ENCODE data around the gene WFS1. TPM values are rescaled to one million over a fixed set of nuclear protein-coding genes. Genes with fewer than 3 reads are reported as not detected.
A peak's percentile ranks its signal among the peaks of the same experiment; 100 is the strongest.

WFS1 gene
- polyA plus RNA-seq, 4 donors, result 22.9 to 29.4 (median 27.2) TPM

DNA sequence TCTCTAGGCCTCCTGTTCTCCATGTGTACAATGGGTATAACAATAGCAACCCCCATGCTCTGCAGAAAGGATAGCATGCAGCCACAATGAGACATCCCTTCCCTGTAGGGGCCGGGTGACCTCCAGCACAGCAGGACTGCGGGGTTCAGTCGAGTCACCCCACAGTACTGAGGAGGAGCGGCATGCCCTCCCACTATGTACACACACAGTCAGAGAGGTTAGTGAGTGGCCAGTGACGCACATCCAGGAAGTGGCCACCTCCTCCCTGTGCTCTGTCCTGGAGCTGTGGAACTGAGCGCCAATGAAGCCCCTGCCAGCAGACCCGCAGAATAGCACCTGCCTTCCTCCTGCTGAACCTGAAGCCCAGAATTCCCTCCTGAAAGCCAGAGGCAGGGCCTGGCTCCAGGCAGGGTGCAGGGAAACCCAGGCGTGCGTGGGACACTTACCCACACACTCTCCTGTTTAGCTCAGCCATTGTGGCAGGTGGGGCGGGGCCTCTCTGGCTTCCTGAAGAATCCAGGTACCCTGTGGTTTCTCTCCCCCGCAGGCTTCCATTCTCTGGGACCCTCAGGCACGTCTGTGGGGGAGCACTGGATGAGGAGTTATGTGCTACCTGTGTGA, 50.0 kb downstream of the WFS1 start:
- no peak for DNase-seq (ENCODE audit: low read depth in 4 of 4, low spot score in 3 of 4)

DNA sequence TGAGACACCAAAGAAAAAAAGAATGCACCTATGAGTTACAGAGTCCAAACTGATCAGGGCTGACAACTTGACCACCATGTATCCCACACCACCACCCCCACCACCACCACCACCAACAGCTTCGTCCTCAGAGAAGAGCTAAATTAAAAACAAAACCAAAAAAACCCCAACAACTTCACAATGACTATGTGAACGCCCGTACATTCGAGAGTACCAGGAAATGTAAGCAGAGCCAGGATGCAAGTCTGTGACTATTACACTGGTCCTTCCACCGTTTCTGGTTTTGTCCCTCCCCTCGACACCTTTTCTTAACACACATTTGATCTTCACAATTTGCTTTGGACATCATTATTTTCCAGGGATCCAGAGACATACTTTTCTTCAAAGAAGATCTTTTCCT, 51.0 kb downstream of the WFS1 start:
- no peak for DNase-seq (ENCODE audit: low read depth in 4 of 4, low spot score in 3 of 4)

DNA sequence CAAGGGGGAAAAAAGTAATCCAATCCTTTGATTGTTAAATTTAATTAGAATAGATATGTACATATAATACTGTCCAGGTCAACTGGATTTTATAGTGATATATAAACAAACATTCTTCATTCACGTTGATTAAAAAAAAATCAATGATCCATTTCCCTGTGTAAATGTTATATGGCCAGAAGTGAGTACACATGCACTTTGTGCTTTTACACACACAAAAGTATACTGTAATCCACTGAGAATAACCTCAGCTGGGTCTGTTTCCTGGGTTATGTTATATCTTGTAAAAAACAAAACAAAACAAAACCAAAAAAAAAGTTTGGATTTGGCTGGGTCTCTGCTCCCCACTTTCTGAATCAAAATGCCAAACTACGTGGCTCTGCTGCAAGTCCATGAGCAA, 51.7 kb downstream of the WFS1 start:
- no peak for DNase-seq (ENCODE audit: low read depth in 4 of 4, low spot score in 3 of 4)

DNA sequence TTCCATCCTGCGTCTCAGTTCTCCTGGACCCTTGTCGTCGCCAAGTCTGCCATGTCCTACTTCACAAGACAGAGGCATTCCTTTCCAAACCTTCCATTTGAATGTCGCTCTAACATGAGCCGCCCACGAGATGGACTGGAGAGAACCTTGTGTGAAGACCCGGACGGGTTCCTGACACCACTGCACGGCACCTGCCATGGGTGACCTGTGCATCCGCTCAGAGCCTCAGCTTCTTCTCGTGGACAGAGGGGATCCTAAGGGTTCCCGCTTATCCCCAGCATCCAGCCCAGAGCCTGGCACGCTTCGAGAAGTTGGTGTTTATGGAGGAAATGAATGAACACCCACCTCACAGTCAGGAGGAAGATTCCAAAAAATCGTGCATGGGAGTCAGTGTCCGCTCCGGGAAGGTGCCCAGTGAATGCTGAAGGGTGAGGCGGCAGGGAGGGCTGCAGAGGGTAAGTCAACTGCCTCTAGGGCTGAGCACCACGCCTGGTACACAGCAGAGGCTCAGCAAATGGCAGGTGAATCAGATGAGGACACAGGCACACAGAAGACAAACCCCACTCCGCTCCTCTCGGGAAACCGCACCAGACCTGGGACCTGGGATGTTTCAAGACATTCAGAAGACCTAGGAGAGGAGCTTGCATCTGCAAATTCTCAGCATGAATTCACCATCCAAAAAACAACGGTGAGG, 52.6 kb downstream of the WFS1 start:
- no peak for DNase-seq (ENCODE audit: low read depth in 4 of 4, low spot score in 3 of 4)

DNA sequence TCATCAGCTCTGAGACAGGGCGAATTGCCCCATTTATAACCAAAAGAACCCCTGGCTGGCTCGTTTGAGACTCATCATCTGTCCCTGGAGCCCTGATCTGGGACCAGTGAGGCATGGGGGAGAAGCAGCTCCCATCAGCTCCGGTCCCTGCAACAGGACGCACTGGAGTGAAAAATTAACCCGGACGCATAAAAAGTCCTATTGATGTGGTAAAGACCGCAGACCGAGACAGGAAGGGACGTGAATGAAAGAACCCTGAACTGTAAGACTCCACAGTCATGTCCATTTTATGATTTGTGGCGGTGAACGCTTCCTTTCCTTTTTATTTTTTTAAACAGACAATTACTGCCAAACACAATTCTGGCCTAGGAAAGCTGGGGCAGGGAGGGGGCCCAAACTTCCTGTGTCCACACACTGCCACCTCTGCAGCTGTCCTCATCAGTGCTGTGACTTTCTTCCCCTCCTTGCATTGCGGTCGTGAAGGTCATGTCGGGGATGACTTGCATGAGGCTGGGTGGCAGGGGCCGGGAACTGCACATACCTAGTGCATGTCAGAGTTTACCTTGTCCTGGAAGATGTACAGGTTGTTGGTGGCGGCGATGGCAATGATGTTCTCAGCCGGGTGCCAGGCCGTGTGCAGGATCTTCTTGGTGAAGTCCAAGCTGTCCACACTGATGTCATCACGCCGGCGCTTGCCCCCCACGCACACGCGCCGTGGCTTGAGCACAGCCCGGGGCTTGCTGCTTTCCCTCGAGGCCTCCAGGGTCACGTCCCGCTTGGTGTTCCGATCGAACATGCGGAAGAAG, 53.3 kb downstream of the WFS1 start:
- no peak for DNase-seq (ENCODE audit: low read depth in 4 of 4, low spot score in 3 of 4)

DNA sequence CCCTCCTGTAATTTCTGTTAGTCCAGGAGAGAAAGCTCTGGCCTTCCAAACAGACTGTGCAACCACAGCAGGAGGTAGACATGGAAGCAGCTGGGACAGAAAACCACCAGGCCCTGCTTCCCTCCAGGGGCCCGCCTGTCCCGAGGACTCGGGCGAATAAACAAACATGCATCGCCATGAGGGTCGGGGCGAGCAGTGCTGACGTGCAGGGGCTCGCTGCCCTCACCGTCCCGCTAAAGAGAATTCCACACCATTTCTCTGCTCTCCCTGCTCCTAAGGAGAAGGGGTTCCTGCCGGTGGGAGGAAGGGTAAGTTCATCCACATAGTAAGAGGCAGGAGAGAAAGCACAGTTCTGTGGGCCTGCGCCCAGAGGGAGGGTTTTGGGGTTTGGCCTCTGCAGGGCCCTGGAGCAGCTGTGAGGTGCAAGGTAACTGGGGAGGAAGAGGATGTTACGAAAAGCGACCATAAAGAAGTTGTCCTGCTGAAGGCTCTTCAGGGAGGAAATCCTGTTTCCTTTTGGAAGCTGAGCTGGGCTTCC, 54.9 kb downstream of the WFS1 start:
- DNase-seq (ENCODE audit: low read depth in 4 of 4, low spot score in 3 of 4), result no peak

DNA sequence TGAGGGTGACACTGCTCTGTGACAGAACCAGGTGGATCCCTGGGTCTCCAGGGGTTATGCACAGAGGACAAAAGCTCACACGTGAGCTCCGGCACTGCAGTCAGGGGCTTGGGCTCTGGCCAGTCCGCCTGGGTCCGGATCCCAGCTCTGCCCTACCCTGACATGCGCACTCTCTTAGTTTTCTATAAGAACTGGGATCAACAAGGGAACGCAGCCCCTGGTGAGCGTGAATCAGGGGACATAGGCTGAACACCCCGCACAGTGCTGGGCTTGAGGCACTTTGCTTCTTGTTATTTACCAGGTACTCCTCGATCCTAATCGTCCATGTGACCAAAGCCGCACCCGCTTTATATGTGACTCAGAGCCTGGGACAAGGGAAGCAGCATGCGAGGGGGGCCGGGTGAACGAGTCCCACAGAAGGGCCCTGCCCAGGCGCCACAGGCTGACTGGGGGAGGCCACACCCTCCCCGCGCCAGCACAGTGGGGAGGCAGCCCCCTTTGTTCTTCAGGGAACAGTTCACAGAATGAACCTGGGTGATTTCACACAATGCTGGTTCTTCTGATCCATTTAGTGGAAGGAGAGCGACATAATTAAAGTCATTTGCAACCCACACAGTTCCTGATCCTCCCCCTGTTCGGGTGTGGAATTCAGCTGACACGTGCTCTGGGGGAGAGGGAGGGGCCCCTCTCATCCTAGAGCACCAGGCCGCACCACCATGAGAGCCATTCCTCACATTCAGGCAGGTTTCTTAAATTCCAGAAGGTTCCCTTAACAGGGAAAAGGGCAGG, 55.5 kb downstream of the WFS1 start:
- no peak for DNase-seq (ENCODE audit: low read depth in 4 of 4, low spot score in 3 of 4)

DNA sequence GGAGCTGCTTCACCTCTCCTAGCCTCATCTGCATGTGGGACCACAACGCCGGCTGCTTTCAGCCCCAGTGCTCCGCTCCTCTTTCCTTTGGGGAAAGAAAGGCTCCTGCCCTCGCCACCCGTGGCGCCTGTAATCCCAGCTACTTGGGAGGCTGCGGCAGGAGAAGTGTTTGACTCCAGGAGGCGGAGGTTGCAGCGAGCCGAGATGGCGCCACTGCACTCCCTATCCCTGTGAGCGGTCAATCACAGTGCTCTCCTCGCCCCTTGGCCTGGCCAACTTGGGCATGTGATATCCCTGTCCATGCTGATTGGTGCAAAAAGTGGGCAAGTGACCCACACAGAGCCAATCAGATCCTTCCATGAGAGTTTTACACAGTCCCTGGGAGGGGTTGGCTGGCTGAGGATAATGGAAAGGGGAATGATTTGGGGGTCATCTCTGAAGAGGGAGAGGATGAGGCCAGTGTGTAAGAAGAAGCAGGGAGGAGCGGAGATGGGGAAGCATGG, 56.2 kb downstream of the WFS1 start:
- no peak for DNase-seq (ENCODE audit: low read depth in 4 of 4, low spot score in 3 of 4)

DNA sequence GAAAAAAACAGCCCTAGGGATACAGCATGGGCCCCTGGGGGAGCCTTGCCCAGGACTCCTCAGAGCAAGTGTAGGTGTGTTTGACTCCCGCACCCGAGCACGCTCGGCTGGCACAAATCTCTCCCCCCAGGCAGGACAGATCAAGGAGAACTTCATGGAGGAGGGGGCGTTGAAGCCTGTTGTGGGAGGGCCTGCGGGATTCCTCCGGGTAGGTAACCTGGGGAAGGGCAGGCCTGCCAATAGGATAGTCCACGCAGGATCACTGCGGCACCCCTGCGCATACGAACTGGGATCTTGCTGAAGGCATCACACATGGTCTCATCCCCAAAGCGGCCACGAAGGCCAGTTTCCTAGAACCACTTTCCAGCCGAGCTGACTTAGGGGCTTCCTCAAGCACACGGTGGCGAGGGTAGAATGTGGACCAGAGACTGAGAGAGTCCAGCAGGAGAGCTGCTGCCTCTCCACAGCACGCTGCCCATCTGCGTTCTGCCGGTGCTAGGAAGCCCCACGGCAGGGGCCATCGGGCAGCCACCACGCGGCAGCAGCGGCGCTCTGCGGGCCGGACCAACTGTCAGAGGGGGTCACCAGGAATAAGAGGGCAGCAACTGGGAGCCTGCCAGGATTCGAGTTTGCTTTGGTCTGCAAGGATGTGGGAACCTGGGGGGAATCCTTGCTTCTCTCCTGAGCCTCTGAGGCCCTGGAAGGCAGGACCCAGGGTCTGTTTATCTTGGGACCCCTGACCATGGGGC, 56.8 kb downstream of the WFS1 start:
- DNase-seq (ENCODE audit: low read depth in 4 of 4, low spot score in 3 of 4), result no peak

DNA sequence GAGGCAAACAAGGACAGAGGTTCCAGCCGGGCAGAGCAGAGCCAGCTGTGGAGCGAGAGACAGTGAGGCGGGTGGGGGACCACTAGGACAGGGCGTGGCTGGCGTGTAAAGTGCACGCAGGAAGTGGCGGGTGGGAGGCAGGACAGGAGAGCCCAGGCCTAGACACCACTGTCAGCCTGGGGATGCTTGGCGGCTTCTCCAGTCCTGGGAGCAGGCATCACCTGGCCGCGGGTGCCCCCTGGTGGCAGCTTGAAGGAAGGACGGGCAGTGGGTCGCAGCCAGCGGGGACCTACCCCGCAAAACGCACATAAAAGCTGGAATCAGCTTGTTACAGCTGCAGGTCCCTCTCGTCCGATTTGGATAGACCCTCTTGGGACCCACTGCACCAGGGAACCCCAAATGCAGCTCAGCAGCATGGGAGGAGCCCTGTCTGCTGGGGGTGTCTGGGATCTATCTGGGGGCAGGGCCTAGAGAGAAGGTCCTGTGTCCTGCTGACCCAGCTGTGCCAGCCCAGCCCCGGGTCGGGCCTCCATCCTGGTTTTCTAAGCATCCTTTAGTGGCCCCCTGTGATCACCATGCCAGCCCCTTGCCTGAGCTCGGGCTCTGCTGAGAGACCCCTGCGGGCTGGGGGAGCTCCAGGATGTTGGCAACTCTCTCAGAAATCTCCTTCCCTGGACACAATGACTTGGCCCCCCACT, 57.7 kb downstream of the WFS1 start:
- DNase-seq (ENCODE audit: low read depth in 4 of 4, low spot score in 3 of 4), result peak in 3 of 4 donors; percentile 35 to 49 (median 39)

DNA sequence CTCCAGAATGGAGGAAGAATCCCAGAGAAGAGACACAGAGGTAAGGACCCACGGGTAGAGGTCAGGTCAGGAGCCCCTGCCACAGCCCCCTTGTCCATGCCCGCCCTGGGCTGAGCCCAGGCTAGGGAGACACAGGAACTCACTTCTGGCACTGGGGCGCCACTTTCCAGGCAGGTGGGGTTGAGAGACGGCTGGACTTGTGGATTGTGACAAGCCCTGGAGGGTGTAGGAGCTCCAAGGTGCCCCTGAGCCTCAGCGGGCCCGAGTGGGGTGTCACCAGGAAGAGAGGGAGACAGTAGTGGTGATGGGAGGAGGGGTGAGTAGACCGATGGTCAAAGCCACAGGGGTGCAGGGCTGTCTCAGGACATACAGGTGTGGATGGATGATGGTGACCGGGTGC, 58.9 kb downstream of the WFS1 start:
- DNase-seq (ENCODE audit: low read depth in 4 of 4, low spot score in 3 of 4), result no peak

DNA sequence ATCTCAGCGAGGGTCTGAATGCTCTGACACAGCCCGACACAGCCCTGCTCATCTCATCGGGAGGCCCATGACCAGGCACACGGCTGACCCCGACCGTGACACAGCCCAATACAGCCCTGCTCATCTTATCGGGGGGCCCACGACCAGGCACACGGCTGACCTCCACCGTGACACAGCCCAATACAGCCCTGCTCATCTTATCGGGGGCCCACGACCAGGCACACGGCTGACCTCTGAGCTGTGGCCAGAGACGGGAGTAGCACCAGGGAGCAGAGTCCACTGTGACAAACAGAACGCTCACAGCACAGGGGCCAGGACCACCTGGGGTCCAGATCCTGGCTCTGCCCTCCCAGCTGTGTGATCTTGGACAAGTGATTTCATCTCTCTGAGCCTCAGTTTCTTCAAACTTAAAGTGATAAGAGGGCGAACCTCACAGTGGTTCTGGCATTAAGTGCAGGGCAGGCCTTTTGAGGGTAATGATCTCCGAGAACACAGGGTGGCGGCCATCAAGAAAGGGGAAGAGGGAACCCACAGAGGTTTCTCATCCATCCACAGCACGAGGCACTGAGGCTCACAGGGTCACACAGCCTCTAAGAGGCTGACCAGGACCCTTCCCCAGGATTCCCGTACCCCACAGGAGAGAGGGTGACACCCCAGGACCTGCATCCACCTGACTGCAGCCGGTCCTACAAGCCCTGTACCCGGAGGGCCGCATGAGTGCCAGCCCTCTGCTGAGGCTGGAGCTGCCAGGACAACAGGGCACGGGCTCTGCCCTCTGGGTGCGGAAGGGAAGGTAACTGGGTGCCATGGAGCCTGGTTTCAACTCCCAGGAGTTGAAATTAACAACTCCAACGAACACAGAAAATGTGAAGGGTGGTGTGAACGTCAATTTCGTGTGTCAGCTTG, 60.1 kb downstream of the WFS1 start:
- no peak for DNase-seq (ENCODE audit: low read depth in 4 of 4, low spot score in 3 of 4)

DNA sequence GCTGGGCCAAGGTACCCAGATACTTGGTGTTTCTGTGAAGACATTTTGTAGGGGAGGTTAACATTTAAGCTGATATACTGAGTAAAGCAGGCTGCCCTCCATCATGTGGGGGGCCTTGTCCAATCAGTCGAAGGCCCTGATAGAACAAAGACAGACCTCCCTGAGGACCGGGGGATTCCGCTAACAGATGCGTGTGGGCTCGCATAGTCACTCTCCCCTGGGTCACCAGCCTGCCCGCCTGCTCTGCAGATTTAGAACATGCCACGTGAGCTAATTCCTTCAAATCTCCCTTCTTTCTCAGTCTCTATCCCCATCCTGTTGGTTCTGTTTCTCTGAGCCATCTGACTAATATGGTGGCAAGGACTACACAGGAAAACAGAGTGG, 60.7 kb downstream of the WFS1 start:
- no peak for DNase-seq (ENCODE audit: low read depth in 4 of 4, low spot score in 3 of 4)

DNA sequence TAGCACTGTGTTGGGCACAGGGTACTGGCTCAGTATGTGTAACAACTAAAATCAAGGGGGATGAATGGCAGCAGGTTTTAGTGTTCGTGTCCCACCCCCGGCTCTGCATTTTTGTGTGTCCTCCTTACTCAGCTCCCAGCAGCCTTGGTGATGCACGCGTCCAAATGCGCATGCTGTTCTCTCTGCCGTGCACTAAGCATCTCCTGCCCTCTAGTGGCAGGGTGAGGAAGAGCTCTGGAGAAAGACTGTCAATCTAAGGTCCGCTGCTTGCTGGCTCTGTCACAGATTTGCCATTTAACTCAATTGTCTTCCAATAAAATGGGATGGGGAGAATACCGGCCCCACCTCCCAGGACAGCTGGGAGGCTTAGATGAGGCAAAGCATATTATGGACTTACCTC, 61.4 kb downstream of the WFS1 start:
- no peak for DNase-seq (ENCODE audit: low read depth in 4 of 4, low spot score in 3 of 4)

DNA sequence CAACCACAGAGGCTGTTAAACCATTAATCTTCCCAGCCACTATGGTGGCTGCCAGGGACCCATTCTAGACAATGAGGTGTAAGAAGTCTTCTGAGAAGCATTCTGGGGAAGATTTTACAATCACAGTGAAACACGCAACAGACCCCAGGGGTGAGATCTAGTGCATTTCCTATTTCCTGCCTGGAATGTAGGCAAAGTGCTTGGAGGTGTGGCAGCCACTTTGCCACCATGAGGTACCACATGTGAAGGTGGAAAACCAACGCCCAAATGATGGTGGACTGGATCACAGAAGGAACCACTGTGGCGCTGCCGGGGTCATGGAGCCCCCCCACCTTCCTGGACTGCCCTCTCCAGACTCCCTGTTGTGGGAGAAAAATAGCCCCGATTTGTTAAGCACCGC, 61.8 kb downstream of the WFS1 start:
- no peak for DNase-seq (ENCODE audit: low read depth in 4 of 4, low spot score in 3 of 4)

DNA sequence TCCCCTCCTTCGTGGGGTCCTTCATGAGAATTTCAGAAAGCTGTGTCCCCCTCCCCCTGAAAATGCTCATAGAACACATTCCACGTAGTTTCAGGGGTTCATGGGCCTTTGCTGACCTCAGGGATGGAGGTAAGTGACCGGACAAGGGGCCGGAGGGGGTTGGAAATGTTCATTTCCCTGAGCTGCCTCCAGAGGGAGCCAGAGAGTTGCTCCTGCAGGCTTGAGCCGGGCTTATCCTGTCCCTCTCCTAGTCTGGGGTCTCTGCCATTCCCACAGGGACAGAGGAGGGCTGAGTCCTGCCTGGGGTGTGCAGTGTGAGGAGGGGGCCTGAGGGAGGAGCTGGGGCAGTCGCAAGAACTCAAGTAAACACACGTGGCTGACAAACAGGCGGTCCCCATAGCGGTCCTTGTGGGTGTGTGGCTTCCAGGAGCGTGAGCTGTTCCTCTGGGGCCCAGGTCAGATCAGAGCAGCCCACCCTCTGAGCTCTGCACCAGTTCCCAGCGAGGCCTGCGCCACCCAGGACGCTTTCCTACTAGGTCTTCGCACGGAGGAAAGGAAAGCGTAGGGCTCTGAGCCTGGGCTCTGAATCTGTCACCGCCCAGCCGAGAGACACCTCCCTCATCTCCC, 62.5 kb downstream of the WFS1 start:
- DNase-seq (ENCODE audit: low read depth in 4 of 4, low spot score in 3 of 4), result no peak

DNA sequence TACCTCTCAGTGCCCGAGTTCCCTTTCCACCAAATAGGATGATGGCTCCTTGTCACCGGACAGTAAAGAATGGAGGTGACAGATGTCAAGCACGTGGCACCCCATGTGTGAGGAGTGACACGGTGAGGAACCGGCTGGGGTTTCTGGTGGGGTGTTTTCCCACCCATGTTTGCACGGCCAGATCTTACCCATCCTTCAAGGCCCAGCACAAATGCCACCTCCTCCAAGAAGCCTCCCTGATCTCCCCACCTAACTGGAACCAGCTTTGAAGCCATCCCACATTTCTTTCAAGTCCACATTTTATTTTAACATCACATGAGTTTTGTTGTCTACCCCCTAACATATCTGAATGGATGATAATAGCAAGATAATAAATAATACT, 63.0 kb downstream of the WFS1 start:
- DNase-seq (ENCODE audit: low read depth in 4 of 4, low spot score in 3 of 4), result no peak
